NCI-H1105 treated with DMSO at 0.1 percent for 48 hours (cell line): ENCODE results near the gene DOK7.
"Not testable (repeated sequence)": the region's sequence is repeated elsewhere in the genome, so short reads cannot be mapped to it uniquely, and the experiment has no call there.

Experiments used
- DNase-seq: peaks from one replicate; lab custom pipeline; 2025; lab: John Stamatoyannopoulos, UW

DOK7 gene

DNA sequence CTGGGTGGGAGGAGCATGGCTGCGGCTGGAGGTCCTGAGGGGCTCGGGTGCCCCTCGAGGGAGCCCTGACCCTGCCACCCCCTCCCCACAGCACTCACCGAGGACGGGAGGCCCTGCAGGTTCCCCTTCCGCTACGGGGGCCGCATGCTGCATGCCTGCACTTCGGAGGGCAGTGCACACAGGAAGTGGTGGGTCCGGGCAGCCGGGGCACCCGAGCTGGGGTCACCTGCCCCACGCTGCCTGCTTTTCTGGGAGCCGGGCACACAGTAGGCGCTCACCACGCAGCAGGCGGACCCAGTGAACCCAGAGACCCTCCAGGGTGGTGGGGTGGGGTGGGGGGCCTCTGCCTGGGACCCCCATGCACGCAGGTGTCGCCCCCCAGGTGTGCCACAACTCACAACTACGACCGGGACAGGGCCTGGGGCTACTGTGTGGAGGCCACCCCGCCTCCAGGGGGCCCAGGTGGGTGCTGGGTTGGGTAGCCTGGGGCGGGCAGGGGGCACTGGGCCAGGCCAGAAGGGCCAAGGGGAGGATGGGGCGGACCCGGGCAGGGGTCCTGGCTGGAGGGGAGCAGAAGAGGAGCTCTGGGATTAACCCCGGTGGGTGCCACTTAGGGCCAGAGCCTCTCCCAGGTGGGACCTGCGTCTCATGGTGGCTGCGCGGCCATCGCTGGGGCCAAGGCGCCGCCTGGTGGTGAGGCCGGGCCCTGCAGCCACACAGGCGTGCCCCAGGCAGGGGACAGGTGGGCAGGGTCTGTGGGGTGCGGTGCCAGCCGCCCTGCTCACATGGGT is 20.0 kb upstream of the DOK7 start:
- DNase-seq, result peak; percentile 1

DNA sequence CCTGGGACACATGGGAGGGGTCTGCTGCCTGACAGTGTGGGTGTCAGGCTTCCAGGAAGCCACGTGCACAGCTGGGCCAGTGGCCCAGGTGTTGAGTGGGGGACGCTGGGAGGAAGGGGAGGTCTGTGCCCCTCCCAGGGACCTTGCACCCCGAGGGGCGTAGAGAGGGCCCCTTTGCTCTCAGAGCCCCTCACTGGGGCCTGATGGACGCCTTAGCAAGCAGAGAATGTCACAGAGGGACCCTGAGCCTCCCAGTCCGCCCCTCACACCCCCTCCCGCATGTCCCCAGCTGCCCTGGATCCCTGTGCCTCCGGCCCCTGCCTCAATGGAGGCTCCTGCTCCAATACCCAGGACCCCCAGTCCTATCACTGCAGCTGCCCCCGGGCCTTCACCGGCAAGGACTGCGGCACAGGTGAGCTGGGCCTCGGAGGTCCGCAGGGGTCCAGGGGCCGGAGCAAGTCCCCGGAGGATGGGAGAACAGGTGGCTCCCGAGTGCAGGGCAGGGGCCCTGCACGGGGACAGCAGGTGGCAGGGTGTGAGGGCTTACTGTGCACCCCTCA is 19.3 kb upstream of the DOK7 start:
- no peak for DNase-seq

DNA sequence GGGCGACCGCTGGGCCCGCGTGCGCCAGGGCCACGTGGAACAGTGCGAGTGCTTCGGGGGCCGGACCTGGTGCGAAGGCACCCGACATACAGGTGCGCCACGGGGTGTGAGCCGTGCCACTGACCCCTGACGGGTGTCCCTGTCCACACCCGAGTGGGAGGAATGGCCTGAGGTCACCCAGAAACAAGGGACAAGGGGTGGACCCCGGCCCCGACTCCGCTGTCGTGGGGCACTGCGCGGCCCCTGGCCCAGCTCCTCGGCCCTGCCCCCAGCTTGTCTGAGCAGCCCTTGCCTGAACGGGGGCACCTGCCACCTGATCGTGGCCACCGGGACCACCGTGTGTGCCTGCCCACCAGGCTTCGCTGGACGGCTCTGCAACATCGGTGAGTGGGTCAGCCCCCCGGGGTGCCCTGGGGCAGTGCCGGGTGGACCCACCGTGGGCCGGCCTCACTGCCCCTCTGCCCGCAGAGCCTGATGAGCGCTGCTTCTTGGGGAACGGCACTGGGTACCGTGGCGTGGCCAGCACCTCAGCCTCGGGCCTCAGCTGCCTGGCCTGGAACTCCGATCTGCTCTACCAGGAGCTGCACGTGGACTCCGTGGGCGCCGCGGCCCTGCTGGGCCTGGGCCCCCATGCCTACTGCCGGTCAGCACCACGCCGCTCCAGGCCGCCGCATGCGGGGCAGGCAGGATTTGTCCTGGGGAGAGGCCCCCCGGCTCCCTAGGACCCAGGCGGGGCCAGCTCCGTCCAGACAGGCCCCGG is 18.6 kb upstream of the DOK7 start:
- no peak for DNase-seq

DNA sequence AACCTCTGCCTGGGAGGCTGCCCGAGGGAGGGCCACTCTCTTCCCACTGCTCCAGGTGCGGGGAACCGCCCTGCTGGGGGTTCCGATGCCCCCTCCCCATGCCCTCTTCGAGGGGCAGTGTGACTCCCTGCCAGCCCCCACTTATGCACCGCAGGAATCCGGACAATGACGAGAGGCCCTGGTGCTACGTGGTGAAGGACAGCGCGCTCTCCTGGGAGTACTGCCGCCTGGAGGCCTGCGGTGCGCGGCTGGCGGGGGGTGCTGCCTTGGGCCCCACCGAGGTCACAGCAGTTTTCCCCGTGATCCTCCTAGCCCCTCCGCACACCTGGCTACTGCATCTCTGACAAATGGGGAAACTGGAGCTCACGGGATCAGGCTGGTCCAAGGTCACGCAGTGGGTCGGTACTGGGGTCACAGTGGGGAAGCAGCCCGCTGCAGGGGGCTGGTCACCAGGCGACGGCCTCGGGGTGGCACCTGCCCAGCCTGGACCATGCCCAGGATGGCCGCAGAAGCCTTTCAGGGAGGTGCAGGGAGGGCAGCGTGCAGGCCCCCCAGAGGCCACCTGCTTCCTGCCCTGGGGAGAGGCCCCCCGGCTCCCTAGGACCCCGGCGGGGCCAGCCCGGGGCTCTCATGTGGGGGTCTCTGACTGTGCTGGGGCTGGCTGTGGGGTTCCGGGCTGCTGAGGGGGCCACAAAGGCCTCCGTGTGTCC is 17.8 kb upstream of the DOK7 start:
- no peak for DNase-seq

DNA sequence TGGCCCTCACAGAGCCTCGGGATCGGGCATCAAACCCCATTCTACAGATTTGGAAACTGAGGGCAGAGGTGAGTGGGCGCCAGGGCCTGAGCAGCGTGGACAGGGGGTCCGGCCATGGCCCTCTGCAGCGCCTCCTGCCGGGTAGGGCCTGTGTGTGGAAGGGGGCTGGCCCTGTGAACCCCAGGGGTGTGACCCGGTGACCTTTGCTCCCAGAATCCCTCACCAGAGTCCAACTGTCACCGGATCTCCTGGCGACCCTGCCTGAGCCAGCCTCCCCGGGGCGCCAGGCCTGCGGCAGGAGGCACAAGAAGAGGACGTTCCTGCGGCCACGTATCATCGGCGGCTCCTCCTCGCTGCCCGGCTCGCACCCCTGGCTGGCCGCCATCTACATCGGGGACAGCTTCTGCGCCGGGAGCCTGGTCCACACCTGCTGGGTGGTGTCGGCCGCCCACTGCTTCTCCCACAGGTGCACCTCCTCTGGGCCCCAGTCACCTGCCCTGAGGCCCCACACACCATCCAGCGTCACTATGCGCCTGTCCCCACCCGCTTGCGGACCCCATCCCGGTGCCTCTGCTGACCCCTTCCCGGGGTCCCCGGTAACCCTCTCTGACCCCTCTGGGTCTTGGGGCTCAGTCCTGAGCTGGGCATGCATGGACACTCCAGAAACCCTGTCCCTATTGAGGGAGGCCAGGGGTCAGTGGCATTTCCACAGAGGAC is 17.1 kb upstream of the DOK7 start:
- no peak for DNase-seq

DNA sequence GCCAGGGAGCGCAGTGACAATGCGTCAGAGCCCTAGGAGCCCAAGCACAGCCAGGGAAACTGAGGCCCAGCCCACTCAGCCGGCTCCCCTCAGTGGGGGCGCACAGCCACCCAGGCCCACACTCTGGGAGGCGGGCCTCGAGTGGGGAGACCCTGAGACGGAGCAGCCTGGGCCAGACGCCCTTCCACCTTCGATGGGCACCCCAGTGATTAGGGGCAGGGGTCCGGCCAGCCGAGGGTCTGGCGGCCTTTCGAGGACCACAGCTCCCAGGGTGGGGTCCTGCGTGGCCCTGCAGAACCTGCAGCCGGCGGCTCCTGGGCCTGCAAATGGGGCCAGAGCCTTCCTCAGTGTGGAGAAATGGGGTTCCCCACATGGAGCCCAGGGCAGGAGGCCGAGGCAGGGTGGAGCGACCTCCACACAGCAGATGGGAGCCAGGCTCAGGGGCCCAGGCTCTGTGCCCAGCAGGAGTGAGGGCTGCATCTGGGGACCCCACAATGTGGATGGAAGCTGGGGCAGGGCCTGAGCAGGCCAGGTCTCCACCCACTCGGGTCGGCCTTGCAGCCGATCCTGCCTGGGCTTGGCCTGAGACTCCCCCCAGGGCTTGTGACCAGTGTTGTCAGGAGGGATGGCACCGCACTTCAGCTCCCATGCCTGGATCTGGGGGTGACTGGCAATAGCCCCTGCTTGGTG is 16.3 kb upstream of the DOK7 start:
- DNase-seq, result no peak

DNA sequence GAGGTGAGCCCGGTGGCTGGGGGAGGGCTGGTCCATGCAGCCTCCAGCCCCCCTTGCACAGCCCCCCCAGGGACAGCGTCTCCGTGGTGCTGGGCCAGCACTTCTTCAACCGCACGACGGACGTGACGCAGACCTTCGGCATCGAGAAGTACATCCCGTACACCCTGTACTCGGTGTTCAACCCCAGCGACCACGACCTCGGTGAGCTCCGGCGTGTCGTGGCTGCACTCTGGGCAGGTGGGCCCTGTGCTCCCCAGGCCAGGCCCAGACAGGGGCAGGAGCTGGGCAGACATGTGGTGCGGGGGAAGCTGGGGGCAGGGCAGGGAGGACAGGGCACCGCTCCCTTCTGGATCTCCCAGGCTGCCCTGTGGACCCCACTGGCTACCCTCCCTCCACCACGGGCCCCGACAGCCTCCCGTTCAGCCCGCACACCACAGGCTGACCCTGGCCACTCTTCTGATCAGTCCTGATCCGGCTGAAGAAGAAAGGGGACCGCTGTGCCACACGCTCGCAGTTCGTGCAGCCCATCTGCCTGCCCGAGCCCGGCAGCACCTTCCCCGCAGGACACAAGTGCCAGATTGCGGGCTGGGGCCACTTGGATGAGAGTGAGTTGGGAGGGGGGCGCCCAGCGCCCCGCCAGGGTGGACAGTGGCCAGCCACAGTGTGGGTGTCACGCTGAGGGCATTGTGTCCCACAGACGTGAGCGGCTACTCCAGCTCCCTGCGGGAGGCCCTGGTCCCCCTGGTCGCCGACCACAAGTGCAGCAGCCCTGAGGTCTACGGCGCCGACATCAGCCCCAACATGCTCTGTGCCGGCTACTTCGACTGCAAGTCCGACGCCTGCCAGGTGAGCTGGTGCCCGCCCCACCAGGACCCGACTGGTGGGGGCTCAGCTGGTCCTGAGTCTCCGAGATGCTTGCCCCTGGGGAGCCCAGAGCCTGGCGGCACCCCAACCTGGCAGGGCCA is 15.4 kb upstream of the DOK7 start:
- no peak for DNase-seq

DNA sequence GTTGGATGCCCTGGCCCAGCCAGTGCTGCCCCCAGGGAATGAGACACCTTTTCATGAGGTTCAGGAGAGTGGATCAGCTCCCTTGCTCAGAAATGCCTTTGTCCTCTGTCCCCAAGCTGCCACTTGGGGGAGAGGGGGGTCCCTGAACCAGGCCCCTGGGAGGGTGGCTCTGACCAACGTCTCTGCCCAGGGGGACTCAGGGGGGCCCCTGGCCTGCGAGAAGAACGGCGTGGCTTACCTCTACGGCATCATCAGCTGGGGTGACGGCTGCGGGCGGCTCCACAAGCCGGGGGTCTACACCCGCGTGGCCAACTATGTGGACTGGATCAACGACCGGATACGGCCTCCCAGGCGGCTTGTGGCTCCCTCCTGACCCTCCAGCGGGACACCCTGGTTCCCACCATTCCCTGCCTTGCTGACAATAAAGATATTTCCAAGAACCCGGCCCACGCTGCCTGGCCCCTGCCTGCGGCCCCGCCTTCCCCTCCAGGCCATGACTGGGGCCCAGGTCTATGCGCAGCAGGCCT is 14.0 kb upstream of the DOK7 start:
- no peak for DNase-seq

DNA sequence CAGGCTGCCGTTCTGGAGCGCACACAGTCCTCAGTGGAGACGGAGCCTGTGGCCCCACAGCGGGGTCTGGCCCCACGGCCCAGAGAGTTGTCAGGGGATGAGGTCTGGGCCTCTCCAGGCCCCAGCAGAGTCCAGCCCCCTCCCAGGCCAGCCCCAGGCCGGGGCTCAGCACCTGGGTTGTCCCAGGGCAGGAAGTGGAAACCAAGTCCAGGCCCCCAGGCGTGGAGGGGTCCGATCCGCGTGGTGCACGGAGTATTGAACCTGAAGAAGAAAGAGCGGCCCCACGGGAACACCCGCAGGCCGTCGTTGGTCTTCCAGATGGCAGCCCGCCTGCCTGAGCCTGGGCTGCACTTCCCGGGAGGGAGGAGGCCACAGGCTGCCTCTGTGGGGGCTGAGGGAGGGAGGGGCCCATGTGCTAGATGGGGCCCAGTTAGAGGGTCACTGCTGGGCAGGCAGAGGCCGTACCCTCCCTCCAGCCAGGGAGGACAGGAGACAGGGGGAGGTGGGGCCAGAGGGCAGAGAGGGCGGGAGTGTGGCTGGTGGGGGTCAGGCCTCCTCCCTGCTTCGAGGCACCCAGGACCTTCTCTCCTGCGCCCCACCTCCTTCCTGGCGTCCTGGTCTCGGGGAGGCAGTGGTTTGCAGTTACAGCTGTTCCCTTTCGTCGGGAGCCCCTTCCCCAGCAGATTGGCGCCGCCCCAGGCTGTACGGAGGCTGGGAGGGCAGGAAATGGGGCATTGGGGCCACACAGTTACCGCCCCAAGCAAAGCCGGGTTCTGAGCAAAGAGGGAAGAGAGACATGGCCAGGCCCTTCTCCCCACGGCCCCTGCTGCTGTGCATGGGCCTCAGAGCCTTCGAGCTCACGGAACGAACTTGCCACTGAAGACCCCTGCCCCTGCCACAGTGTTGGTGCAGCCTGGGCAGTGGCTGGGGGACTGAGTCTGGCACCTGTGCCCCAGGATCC is 13.3 kb upstream of the DOK7 start:
- DNase-seq, result no peak

DNA sequence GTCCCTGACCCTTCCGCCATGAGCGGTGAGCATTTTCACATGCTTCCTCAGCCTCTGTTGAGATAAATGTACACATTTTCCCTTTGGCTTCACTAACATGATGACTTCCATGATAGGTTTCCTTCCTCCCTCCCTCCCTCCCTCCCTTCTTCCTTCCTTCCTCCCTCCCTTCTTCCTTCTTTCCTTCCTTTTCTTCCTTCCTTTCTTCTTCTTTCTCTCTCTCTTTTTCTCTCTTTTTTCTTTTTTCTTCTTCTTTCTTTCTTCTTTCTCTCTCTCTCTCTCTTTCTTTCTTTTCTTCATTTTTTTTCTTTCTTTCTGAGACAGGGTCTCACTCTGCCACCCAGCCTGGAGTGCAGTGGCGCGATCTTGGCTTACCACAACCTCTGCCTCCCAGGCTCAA is 12.5 kb upstream of the DOK7 start:
- DNase-seq, result no peak

DNA sequence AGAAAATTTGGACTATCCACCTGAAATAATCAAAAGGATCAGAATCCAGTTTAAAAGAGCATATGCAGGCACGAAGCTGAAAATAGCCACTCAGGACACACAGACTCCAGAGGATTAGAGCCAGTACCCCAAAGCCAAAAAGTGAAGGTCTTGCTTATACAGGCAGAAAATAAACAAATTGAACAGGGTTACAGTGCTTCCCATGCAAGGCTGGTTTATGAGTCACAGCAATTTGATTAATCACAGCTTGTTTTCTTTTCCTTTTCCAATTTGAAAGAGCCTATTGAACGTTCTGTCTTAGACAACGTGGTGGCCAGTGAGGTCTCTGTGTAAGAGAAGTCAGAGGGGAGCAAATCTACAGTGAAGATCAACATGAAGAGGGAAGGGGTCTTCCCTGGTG is 11.2 kb upstream of the DOK7 start:
- no peak for DNase-seq

DNA sequence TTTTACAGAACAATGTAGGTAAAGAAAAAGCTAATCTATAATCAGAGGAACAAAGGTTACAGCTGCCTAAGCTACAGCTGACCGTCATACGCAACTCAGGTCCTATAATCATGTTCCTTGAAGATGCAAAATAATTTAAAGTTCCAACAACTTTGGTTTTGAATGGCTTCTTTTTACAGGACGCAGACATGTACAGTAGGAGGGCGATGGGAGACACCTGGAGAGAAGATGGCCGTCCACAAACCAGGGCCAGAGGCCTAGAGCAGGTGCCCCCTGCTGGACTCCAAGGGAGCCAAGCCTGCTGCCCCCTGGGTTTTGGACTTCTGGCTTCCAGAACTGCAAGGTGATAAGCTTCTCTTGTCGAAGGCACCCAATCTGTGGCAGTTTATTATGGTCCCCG is 10.7 kb upstream of the DOK7 start:
- DNase-seq, result no peak

DNA sequence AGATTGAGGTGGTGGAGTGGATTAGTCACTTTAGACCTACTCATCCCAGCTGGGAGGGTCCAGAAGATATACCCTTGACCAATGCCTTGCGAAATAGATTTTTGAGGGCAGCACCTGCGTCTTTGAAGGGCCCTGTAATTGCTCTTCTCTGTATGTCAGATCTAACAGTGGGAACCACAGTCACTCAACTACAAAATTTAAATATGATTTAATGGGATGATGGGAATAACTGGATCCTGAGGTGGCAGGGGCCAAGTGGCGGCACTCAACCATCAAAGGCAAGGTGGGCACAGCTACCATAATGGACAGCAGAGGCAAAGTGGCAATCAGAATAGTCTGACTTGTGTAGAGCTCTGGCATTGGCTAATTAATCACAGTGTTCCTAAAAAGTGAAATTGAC is 7.5 kb upstream of the DOK7 start:
- DNase-seq, result not testable (repeated sequence)

DNA sequence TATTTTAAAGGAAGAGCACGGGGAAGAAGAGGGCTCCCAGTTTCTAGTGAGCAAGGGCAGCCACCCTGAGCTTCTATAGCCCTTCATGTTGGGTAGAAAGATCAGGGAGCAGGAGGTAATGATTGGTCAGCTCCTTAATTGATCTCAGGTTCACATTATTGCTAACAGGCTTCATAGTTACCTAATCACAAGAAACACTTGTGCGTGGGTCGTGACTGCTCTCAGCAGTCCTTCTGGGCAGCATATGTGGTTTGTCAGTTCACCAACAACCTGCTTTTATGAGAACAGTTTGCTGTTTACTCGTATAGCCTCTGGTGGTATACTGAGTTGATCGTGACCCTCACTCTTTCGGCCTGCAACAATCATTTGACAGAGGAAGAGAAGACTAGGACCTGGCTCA is 4.7 kb upstream of the DOK7 start:
- DNase-seq, result no peak

DNA sequence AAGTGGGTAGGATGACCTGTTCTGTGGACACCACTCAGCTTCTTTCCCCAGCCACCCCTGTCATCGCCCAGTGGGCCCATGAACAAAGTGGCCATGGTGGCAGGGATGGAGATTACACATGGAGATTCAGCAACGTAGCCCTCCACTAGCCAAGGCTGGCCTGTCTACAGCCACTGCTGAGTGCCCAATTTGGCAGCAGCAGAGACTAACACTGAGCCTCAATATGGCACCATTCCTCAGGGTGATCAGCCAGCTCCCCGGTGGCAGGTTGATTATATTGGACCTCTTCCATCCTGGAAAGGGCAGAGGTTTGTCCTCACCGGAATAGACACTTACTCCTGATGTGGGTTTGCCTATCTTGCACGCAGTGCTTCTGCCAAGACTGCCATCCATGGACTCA is 4.0 kb upstream of the DOK7 start:
- not testable (repeated sequence) for DNase-seq

DNA sequence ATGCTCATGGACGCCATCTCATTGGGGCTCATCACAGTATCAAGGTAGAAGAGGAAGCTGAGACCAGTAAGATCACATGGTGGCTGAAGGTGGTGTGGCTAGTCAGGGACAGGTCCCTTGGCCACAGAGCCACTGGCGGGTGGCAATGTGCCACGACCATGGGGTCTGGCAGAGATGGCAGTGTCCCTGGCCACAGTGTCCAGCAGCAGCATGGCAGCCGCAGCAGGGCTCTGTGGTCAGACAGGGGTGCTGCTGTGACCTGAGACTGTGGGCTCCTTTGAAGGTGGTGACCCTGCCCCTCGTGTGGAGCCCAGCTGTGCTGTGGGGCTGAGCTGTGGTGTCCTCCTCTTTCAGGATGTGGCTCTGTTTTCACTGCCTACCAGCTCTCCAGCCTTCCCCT is 2.2 kb upstream of the DOK7 start:
- DNase-seq, result no peak

DNA sequence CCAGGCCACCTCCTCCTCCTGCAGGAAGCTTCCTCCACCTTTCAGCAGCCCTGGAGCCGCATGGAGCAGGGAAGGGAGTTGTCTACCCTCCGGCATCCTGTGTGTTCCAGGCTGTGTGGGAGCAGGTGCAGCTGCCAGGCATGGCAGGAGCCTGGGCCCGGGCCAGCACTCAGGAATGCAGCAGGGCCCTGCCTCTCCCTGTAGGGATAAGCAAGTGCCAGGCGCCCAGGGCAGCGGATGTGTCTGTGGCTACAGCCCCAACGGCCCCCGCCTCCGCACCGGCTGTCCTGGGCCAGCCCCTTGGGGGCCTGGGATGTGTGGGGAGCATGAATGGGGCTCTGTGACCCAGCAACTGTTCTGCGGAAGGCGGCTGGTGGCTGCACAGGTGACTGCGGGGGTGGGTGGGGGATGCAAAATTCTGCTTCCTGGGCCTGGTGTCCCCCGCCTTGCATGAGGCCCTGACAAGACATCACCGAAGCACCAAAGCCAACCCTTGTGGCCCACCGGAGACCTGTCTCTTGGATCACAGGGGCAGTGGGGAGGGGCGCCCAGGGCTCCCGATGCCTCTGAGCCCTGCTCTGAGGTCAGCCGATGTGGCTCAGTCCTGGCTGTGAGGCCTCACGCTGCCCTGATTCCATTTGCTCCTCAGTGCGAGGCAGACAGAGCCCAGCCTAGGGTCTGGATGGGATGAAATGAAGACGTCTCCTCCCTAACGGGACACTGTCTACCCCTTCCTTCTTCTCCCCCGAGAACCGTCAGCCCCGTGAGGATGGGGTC is 1.4 kb upstream of the DOK7 start:
- DNase-seq, result peak; percentile 1

DNA sequence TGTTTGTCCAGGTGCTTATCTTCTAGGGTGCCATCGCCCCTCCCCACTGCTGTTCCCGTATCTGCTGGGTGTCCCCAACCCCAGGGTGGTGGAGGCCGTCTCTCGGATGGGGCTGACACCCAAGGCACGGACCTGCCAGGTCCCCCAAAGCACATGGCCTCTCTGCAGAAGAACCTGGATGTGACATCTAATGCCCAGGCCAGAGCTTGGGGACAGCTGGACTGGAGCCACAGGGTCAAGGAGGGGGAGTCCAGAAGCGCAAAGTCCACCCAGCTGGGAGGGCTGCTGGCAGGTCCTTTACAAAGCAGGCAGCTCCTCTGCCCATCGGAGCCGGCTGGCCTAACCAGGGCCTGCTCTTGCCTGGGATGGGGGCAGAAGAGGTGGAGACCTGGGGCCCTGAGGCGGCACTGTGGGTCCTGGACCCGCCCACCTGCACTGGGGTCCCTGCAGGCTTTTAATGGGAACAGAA is 751 bp upstream of the DOK7 start:
- no peak for DNase-seq
